Activated CD8-positive, alpha-beta memory T cell treated with anti-CD3 and anti-CD28 coated beads, Interleukin-2, amount 10 ng/mL, durations not matched to agents 7 days and 5 days (primary cell): Measurements from ENCODE around the gene CCDC142. TPM values are rescaled to one million over a fixed set of nuclear protein-coding genes. Genes with fewer than 3 reads are reported as not detected.

Source experiments
- ATAC-seq: fragments of 150-1000 bp; cut with Tn5 transposase; one replicate; pipeline ENCODE4 v1.10.0; 2021; ENCODE audit warnings: moderate library complexity
- CTCF ChIA-PET: fragments of 350-600 bp; sonication (Branson Sonifier 250); formaldehyde crosslinking; loops from one replicate; lab custom pipeline; 2021; ENCODE audit warnings: antibody characterized with exemption; lab: Charles Lee
- DNase-seq: peaks from one replicate; pipeline ENCODE4 v3.0.0-alpha.2; 2020
- H3K27ac Mint-ChIP-seq: one replicate; pipeline ENCODE4 v1.8.0; 2021; ENCODE audit warnings: mild to moderate bottlenecking, mixed read lengths
- H3K27me3 Mint-ChIP-seq: one replicate; pipeline ENCODE4 v1.8.0; 2021; ENCODE audit warnings: mixed read lengths
- H3K36me3 Mint-ChIP-seq: one replicate; pipeline ENCODE4 v1.8.0; 2021; ENCODE audit warnings: mild to moderate bottlenecking, mixed read lengths
- H3K4me1 Mint-ChIP-seq: one replicate; pipeline ENCODE4 v1.8.0; 2021; ENCODE audit warnings: mixed read lengths
- H3K4me3 Mint-ChIP-seq: one replicate; pipeline ENCODE4 v1.8.0; 2021; ENCODE audit warnings: mild to moderate bottlenecking, moderate library complexity, mixed read lengths
- H3K9me3 Mint-ChIP-seq: one replicate; pipeline ENCODE4 v1.8.0; 2022; ENCODE audit warnings: low read depth, mixed read lengths
- total RNA-seq, 2 experiments: library from RNA; stranded (reverse); gene quantifications; one replicate each; pipeline ENCODE4 v1.2.3, GENCODE V29; 2021

Gene CCDC142
- total RNA-seq, 2 experiments from 2014 or later = 26.5 to 29.5 TPM

GRCh38 chr2:74510272-74510671, 27.5 kb upstream of the CCDC142 start:
- DNase-seq (no peak), ATAC-seq (no peak)
- peaks cover 46% of the 10 kb centered on the region for H3K4me1 Mint-ChIP-seq
- H3K36me3 Mint-ChIP-seq = peaks cover 3% of the 10 kb centered on the region
- no peak overlapping the region for H3K4me3 Mint-ChIP-seq
- no peaks in the 10 kb centered on the region for H3K9me3 Mint-ChIP-seq
- CTCF ChIA-PET = interaction anchor here (0.6 to 2.3 kb wide), 5 partner anchors 10 to 37 kb away, joined by 3 to 6 read pairs (median 4); partner anchors contain the start of genes CCDC142, LBX2, MRPL53 and TTC31
- no peak overlapping the region for H3K27ac Mint-ChIP-seq
- H3K27me3 Mint-ChIP-seq = peaks cover 36% of the 10 kb centered on the region

- Mint-ChIP-seq H3K9me3 (no peaks in the 10 kb centered on the region), H3K4me3 (peak overlapping the region; percentile 90), H3K4me1 (peaks cover 54% of the 10 kb centered on the region), H3K36me3 (peaks cover 10% of the 10 kb centered on the region), H3K27ac (peak overlapping the region; percentile 99), H3K27me3 (peaks cover 26% of the 10 kb centered on the region)
- DNase-seq (no peak), ATAC-seq (no peak)
- CTCF ChIA-PET = interaction anchor here (1.2 to 2.5 kb wide), 8 partner anchors 15 to 79 kb away, joined by 3 to 14 read pairs (median 5); partner anchors contain the start of genes CCDC142, INO80B, MRPL53 and TTC31
These were observed 25.2 kb upstream of the CCDC142 start for GRCh38 chr2:74507926-74508520.

GRCh38 chr2:74507145-74507925, 24.5 kb upstream of the CCDC142 start, which contains the start of gene PCGF1:
Gene PCGF1, minus strand, starts transcription at chr2:74507695. Its CDS starts 27 bp downstream, at chr2:74507668.
- ATAC-seq (peak; percentile 88), DNase-seq (peak; percentile 99)
- H3K4me3 Mint-ChIP-seq = peak within 1 kb of the TSS; percentile 90
- H3K27me3 Mint-ChIP-seq = peaks cover 24% of the 10 kb centered on the region
- peak within 1 kb of the TSS; percentile 99 for H3K27ac Mint-ChIP-seq
- H3K4me1 Mint-ChIP-seq = peaks cover 59% of the 10 kb centered on the region
- no peaks in the 10 kb centered on the region for H3K9me3 Mint-ChIP-seq
- CTCF ChIA-PET = interaction anchor here (0.9 to 2.5 kb wide), 10 partner anchors 8 to 82 kb away, joined by 3 to 14 read pairs (median 4); partner anchors contain the start of genes CCDC142, INO80B, MRPL53 and TTC31
- peaks cover 10% of the 10 kb centered on the region for H3K36me3 Mint-ChIP-seq

- H3K4me1 Mint-ChIP-seq = peaks cover 55% of the 10 kb centered on the region
- DNase-seq = no peak
- no peaks in the 10 kb centered on the region for H3K9me3 Mint-ChIP-seq
- ATAC-seq = no peak
- no peak overlapping the region for H3K4me3 Mint-ChIP-seq
- H3K27me3 Mint-ChIP-seq = peaks cover 24% of the 10 kb centered on the region
- CTCF ChIA-PET = interaction anchor here (1.3 to 6.9 kb wide), 6 partner anchors 8 to 82 kb away, joined by 3 to 39 read pairs (median 15); partner anchors contain the start of genes AUP1, CCDC142, HTRA2 and TLX2
- no peak overlapping the region for H3K27ac Mint-ChIP-seq
- peaks cover 10% of the 10 kb centered on the region for H3K36me3 Mint-ChIP-seq
These were observed 22.8 kb upstream of the CCDC142 start for GRCh38 chr2:74505448-74506246.

- peaks cover 10% of the 10 kb centered on the region for H3K36me3 Mint-ChIP-seq
- no peak overlapping the region for H3K27ac Mint-ChIP-seq
- ATAC-seq = no peak
- DNase-seq = no peak
- H3K4me1 Mint-ChIP-seq = peaks cover 52% of the 10 kb centered on the region
- no peak overlapping the region for H3K4me3 Mint-ChIP-seq
- CTCF ChIA-PET = interaction anchor here (1.3 to 6.9 kb wide), 4 partner anchors 9 to 83 kb away, joined by 3 to 39 read pairs (median 22); partner anchors contain the start of genes AUP1, CCDC142, HTRA2 and TLX2
- peaks cover 32% of the 10 kb centered on the region for H3K27me3 Mint-ChIP-seq
- H3K9me3 Mint-ChIP-seq = no peaks in the 10 kb centered on the region
These were observed 21.8 kb upstream of the CCDC142 start for GRCh38 chr2:74504591-74504990.

GRCh38 chr2:74503506-74504475, 21.0 kb upstream of the CCDC142 start:
- Mint-ChIP-seq H3K27me3 (peaks cover 37% of the 10 kb centered on the region), H3K27ac (peak overlapping the region; percentile 63), H3K4me1 (peaks cover 57% of the 10 kb centered on the region), H3K4me3 (peak overlapping the region; percentile 77), H3K36me3 (peaks cover 10% of the 10 kb centered on the region), H3K9me3 (no peaks in the 10 kb centered on the region)
- CTCF ChIA-PET = interaction anchor here (0.9 to 6.9 kb wide), 17 partner anchors 10 to 354 kb away, joined by 3 to 39 read pairs (median 4); partner anchors contain the start of genes AUP1, CCDC142, DQX1 and HTRA2
- no peak for ATAC-seq
- no peak for DNase-seq

GRCh38 chr2:74502720-74503505, 20.1 kb upstream of the CCDC142 start:
- Mint-ChIP-seq H3K4me3 (peak overlapping the region; percentile 77), H3K27me3 (peaks cover 44% of the 10 kb centered on the region), H3K36me3 (peaks cover 10% of the 10 kb centered on the region), H3K4me1 (peaks cover 56% of the 10 kb centered on the region), H3K27ac (peak overlapping the region; percentile 63), H3K9me3 (no peaks in the 10 kb centered on the region)
- ATAC-seq (peak; percentile 40), DNase-seq (peak; percentile 78)
- CTCF ChIA-PET = interaction anchor here (0.9 to 6.9 kb wide), 16 partner anchors 9 to 353 kb away, joined by 3 to 39 read pairs (median 4); partner anchors contain the start of genes AUP1, CCDC142, DQX1 and HTRA2

- H3K4me1 Mint-ChIP-seq = peaks cover 59% of the 10 kb centered on the region
These were observed 19.4 kb upstream of the CCDC142 start for GRCh38 chr2:74502147-74502719.

GRCh38 chr2:74501335-74502071, 18.7 kb upstream of the CCDC142 start:
- peaks cover 49% of the 10 kb centered on the region for H3K27me3 Mint-ChIP-seq
- H3K27ac Mint-ChIP-seq = no peak overlapping the region
- peaks cover 9% of the 10 kb centered on the region for H3K36me3 Mint-ChIP-seq
- H3K4me3 Mint-ChIP-seq = peak overlapping the region; percentile 77
- CTCF ChIA-PET = interaction anchor here (1.1 to 6.9 kb wide), 7 partner anchors 12 to 86 kb away, joined by 3 to 39 read pairs (median 6); partner anchors contain the start of genes AUP1, C2orf81, CCDC142 and HTRA2
- ATAC-seq = no peak
- DNase-seq = no peak
- no peaks in the 10 kb centered on the region for H3K9me3 Mint-ChIP-seq
- H3K4me1 Mint-ChIP-seq = peaks cover 53% of the 10 kb centered on the region

More at GRCh38 chr2:74502147-74502719, 19.4 kb upstream of the CCDC142 start:
- Mint-ChIP-seq H3K36me3 (peaks cover 10% of the 10 kb centered on the region), H3K27me3 (peaks cover 49% of the 10 kb centered on the region), H3K9me3 (no peaks in the 10 kb centered on the region), H3K4me3 (peak overlapping the region; percentile 77), H3K27ac (no peak overlapping the region)
- CTCF ChIA-PET = interaction anchor here (1.6 to 6.9 kb wide), 5 partner anchors 12 to 86 kb away, joined by 3 to 39 read pairs (median 15); partner anchors contain the start of genes AUP1, CCDC142, HTRA2 and TTC31
- DNase-seq = no peak
- ATAC-seq = no peak

GRCh38 chr2:74500578-74500946, 17.8 kb upstream of the CCDC142 start:
- Mint-ChIP-seq H3K36me3 (peaks cover 8% of the 10 kb centered on the region), H3K9me3 (no peaks in the 10 kb centered on the region), H3K27ac (no peak overlapping the region), H3K4me3 (no peak overlapping the region), H3K27me3 (peaks cover 49% of the 10 kb centered on the region), H3K4me1 (peaks cover 48% of the 10 kb centered on the region)
- no peak for DNase-seq
- CTCF ChIA-PET = interaction anchor here (1.0 to 6.9 kb wide), 10 partner anchors 9 to 87 kb away, joined by 3 to 39 read pairs (median 5); partner anchors contain the start of genes AUP1, C2orf81, CCDC142 and HTRA2
- no peak for ATAC-seq
